Measurements from ENCODE around the gene PTMA.
A peak's percentile ranks its signal among the peaks of the same experiment; 100 is the strongest.
"Not testable (repeated sequence)": the region's sequence is repeated elsewhere in the genome, so short reads cannot be mapped to it uniquely, and the experiment has no call there.

The PTMA gene

GRCh38 chr2:231696004-231696367 is 12.3 kb upstream of the PTMA start:
- H3K4me3 ChIP-seq (ENCODE audit: low read length), result no peak overlapping the region
- TF ChIP-seq ZNF274 (IDR thresholded peaks at IDR 0.05; ENCODE audit: low read depth, low read length), result no peak

GRCh38 chr2:231699006-231699405 is 9.3 kb upstream of the PTMA start:
- H3K4me3 ChIP-seq (ENCODE audit: low read length), result no peak overlapping the region
- no peak for TF ChIP-seq ZNF274 (IDR thresholded peaks at IDR 0.05; ENCODE audit: low read depth, low read length)

- TF ChIP-seq ZNF274 (IDR thresholded peaks at IDR 0.05; ENCODE audit: low read depth, low read length), result no peak
- no peak overlapping the region for H3K4me3 ChIP-seq (ENCODE audit: low read length)
Measured at GRCh38 chr2:231701456-231702373, 6.6 kb upstream of the PTMA start.

DNA sequence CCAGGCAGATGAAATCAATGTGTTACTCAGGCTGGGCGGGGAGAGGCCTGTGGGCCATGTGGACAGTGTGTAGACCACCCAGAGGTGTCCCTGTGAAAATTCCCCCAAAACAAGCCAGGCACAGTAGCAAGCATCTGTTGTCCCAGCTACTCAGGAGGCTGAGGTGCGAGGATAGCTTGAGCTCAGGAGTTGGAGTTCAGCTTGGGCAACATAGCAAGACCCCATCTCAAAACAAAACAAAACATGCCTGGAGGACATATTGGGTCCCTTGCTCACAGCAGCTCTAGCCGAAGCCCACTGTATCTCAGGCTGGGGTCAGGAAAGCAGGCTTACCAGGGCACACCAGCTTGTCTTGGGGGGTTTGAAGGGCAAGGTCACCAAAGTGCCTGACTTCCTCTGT is 4.3 kb upstream of the PTMA start:
- TF ChIP-seq ZNF274 (IDR thresholded peaks at IDR 0.05; ENCODE audit: low read depth, low read length), result no peak
- no peak overlapping the region for H3K4me3 ChIP-seq (ENCODE audit: low read length)

- TF ChIP-seq ZNF274 (IDR thresholded peaks at IDR 0.05; ENCODE audit: low read depth, low read length), result no peak
- peak overlapping the region; percentile 85 for H3K4me3 ChIP-seq (ENCODE audit: low read length)
Measured at GRCh38 chr2:231706731-231707624, 1.3 kb upstream of the PTMA start.

GRCh38 chr2:231707625-231707926 is 749 bp upstream of the PTMA start:
- TF ChIP-seq ZNF274 (IDR thresholded peaks at IDR 0.05; ENCODE audit: low read depth, low read length), result no peak
- H3K4me3 ChIP-seq (ENCODE audit: low read length), result peak overlapping the region; percentile 61; the same call in 1 of the 2 replicates

GRCh38 chr2:231708773-231709635 is 679 bp downstream of the PTMA start:
- H3K4me3 ChIP-seq (ENCODE audit: low read length), result peak overlapping the region; percentile 87
- no peak for TF ChIP-seq ZNF274 (IDR thresholded peaks at IDR 0.05; ENCODE audit: low read depth, low read length)

- H3K4me3 ChIP-seq (ENCODE audit: low read length), result peak overlapping the region; percentile 87
- TF ChIP-seq ZNF274 (IDR thresholded peaks at IDR 0.05; ENCODE audit: low read depth, low read length), result no peak
Measured at GRCh38 chr2:231709636-231709980, 1.3 kb downstream of the PTMA start.

DNA sequence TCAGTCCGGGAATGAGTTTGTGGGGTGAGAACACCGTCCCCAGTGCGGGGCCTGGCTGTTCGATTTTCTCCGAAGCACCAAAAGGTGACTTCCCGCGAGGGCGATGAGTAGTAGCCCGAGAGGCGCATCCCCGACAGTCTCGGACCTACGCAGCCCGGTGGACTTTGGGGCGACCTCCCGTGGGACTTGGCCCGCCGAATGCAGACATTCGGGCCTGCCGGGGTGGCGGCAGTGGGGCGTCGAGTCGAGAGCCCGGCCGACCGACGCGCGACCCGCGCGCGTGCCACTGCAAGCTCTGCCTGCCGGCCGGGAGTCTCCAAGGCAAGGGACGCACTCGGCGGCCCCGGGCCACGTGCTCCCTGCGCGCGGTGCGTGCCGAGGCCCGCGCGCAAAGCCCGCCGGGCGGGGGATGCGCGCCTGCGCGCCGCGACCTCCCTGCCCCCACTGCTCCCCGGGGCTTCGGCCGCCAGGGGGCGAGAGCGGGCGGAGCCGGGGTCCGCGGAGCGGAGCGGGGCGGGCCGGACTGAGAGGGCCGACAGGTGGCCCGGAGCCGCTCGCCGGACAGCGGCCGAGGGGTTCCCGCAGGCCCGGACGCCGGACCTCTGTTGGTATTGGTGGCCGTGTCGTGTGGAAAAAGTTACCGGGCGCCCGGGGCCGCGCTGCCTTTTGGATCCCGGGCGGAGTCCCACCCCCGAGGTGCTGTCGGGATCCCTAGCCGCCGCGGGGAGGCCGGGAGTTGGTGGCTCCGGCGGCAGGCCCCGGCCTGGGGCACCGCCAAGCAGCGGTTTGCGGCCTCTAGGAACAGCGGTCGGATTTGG is 1.9 kb downstream of the PTMA start:
- peak overlapping the region; percentile 87 for H3K4me3 ChIP-seq (ENCODE audit: low read length)
- TF ChIP-seq ZNF274 (IDR thresholded peaks at IDR 0.05; ENCODE audit: low read depth, low read length), result no peak

DNA sequence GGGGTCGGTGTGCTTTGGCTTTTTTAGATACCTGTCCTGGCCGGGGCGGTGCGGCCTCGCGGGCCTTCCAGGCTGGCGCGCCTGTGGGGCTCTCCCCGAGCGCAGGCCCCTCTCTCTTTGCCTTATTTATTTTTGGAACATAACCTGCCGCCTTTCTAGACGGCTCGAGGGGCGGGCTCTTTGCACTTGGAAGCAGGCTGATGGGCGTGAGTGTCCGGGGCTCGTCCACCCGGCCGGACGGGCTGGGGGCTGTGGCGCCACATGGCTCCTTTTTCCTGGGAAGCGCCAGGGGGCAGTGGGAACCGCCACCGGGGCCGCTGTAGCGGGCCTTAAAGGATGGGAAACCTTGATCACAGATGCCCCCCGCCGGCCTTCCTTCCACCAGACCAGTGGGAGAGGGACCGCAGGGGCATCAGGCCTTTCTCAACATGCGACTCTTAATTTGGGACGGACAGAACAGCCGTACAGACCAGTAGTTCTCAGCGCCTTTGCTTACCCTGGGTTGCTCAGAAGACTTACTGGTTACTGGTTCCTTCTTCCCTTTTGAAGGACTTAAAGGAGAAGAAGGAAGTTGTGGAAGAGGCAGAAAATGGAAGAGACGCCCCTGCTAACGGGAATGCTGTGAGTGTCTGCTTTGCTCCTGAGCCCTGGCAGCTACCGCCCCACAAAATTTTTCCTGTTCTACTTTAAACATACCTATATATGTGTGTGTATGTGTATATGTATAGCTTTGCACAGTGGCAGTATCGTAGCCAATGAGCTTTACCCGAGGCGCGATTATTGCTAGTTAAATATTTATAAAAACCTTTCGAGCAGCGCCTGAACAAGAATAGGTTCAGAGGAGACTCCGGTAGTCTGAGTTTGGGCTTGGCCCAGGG is 2.7 kb downstream of the PTMA start:
- TF ChIP-seq ZNF274 (IDR thresholded peaks at IDR 0.05; ENCODE audit: low read depth, low read length), result no peak
- peak overlapping the region; percentile 87 for H3K4me3 ChIP-seq (ENCODE audit: low read length)

- no peak for TF ChIP-seq ZNF274 (IDR thresholded peaks at IDR 0.05; ENCODE audit: low read depth, low read length)
- peak overlapping the region; percentile 87 for H3K4me3 ChIP-seq (ENCODE audit: low read length)
Measured at GRCh38 chr2:231711677-231712450, 3.5 kb downstream of the PTMA start.

DNA sequence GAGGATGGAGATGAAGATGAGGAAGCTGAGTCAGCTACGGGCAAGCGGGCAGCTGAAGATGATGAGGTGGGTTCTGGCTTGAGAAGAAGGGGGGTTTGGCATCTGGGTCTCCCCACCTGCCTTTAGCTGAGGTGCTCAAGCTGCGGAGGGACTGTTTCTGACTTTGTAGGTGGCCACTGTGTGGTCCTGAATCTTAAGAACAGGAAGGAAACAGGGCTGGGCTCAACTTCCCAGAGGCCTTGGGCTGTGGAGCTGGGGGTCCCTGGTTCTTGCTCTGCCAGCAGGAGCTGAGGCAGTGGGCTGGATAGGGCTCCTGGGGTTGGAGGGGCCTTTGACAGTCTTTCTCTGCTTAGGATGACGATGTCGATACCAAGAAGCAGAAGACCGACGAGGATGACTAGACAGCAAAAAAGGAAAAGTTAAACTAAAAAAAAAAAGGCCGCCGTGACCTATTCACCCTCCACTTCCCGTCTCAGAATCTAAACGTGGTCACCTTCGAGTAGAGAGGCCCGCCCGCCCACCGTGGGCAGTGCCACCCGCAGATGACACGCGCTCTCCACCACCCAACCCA is 4.2 kb downstream of the PTMA start:
- H3K4me3 ChIP-seq (ENCODE audit: low read length), result peak overlapping the region; percentile 87; the same call in 1 of the 2 replicates

DNA sequence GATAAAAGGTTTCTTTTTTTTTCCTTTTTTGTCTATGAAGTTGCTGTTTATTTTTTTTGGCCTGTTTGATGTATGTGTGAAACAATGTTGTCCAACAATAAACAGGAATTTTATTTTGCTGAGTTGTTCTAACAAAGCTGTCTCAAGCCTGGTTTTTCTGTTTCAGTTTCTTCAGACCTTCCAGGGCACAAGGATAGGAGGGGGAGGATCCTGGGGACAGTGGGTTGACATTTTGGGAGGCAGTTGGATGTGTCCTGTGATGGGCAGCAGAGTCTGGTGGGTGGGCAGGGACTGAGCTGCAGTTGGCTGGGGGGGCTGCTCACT is 5.0 kb downstream of the PTMA start:
- H3K4me3 ChIP-seq (ENCODE audit: low read length), result not testable (repeated sequence)
